ENCODE measurements around the gene PLCB1. TPM values are rescaled to one million over a fixed set of nuclear protein-coding genes. Genes with fewer than 3 reads are reported as not detected.
A peak's percentile ranks its signal among the peaks of the same experiment; 100 is the strongest.

The PLCB1 gene
- total and polyA plus RNA-seq, 2 experiments from 2014 or later, result 6.7 to 20.5 TPM

DNA sequence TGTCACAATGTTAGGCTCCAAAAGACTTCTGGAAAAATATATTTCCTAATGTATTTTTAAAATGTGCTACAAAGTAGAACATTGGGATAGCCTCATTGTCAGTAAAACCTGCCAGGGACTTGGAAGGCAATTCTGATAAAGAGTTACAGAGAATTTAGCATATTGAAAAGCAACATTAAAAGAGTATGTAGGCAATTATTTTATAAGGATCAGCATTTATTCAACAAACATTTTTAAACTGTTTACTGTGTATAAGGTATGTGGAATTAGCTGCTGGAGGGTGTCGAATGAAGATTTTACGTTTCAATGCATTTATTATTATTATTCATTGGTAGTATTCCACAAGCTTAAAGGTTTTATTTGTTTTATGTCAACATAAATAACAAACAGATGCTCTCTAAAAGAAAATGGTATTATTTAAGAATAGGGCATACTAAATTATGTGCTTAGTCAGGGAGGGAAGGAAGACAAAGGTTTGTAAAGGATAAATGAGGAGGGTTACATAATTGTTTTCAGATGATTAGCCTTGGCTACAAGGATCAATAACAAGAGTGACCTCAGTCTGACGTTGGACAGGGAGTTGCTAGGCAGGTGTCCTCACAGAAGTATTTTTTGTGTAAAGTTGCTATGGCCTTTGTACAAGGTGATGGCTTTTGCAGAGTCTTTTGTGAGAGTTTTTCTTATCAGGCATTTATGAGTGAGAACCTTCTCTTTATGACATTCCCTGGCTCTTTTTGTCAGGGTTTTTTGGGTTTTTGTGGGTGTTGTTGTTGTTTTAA is 623.5 kb downstream of the PLCB1 start:
- H4K20me1 ChIP-seq (ENCODE audit: insufficient read depth, poor library complexity, severe bottlenecking), result no peaks in the 10 kb centered on the region
- no peaks in the 10 kb centered on the region for H3K4me1 ChIP-seq (ENCODE audit: insufficient read depth)
- TF ChIP-seq EZH2phosphoT487 (IDR thresholded peaks at IDR 0.05; ENCODE audit: low read depth, severe bottlenecking, unreplicated experiment) (no peak), EZH2 (IDR thresholded peaks at IDR 0.05; ENCODE audit: borderline replicate concordance) (no peak)
- TF ChIP-seq, protein P1, sequence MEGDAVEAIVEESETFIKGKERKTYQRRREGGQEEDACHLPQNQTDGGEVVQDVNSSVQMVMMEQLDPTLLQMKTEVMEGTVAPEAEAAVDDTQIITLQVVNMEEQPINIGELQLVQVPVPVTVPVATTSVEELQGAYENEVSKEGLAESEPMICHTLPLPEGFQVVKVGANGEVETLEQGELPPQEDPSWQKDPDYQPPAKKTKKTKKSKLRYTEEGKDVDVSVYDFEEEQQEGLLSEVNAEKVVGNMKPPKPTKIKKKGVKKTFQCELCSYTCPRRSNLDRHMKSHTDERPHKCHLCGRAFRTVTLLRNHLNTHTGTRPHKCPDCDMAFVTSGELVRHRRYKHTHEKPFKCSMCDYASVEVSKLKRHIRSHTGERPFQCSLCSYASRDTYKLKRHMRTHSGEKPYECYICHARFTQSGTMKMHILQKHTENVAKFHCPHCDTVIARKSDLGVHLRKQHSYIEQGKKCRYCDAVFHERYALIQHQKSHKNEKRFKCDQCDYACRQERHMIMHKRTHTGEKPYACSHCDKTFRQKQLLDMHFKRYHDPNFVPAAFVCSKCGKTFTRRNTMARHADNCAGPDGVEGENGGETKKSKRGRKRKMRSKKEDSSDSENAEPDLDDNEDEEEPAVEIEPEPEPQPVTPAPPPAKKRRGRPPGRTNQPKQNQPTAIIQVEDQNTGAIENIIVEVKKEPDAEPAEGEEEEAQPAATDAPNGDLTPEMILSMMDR (IDR thresholded peaks at IDR 0.05; ENCODE audit: poor library complexity), result no peak
- 60% methylated on average over 3 of the region's 3 CpGs for WGBS (ENCODE audit: low lambda C conversion rate, missing lambda C conversion rate)
- H3K4me2 ChIP-seq, result no peak overlapping the region
- no peaks in the 10 kb centered on the region for H3K79me2 ChIP-seq
- no peaks in the 10 kb centered on the region for H3K9me2 ChIP-seq (replicated peaks; ENCODE audit: insufficient read depth)
- H3K27ac ChIP-seq, result no peak overlapping the region
- H3K36me3 ChIP-seq (replicated peaks; ENCODE audit: insufficient read depth, low read depth), result no peaks in the 10 kb centered on the region
- DNase-seq (ENCODE audit: low spot score), result no peak
- no peaks in the 10 kb centered on the region for H3K9me3 ChIP-seq (ENCODE audit: low read depth)
- H2AFZ ChIP-seq, result no peak overlapping the region
- H3K27me3 ChIP-seq, result no peaks in the 10 kb centered on the region
- H3K4me3 ChIP-seq, result no peak overlapping the region

DNA sequence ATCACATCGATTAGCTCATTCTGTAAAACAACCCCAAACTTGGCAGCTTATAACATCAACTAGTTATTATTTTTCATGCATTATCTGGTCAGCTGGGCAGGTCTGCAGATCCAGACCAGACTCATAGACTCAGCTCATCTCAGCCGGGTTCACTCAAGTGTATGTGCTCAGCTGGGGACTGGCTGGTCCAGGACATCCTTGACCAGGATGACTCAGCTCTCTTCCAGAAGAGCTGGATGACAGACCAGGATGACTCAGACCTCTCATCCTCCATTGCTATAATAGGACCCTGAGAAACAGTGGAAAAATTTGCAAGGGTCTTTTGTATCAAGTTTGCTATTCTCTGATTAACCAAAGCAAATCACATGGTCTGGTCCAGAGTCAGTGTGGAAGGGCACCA is 624.3 kb downstream of the PLCB1 start:
- Histone ChIP-seq H3K4me3 (no peak overlapping the region), H4K20me1 (ENCODE audit: insufficient read depth, poor library complexity, severe bottlenecking) (no peaks in the 10 kb centered on the region), H3K27ac (no peak overlapping the region), H3K79me2 (no peaks in the 10 kb centered on the region), H3K9me3 (ENCODE audit: low read depth) (no peaks in the 10 kb centered on the region), H3K36me3 (replicated peaks; ENCODE audit: insufficient read depth, low read depth) (no peaks in the 10 kb centered on the region), H3K9me2 (replicated peaks; ENCODE audit: insufficient read depth) (no peaks in the 10 kb centered on the region), H3K27me3 (no peaks in the 10 kb centered on the region), H3K4me1 (ENCODE audit: insufficient read depth) (no peaks in the 10 kb centered on the region), H3K4me2 (no peak overlapping the region), H2AFZ (no peak overlapping the region)
- DNase-seq (ENCODE audit: low spot score), result peak; percentile 41
- TF ChIP-seq EZH2phosphoT487 (IDR thresholded peaks at IDR 0.05; ENCODE audit: low read depth, severe bottlenecking, unreplicated experiment) (no peak), EZH2 (IDR thresholded peaks at IDR 0.05; ENCODE audit: borderline replicate concordance) (no peak)
- TF ChIP-seq, protein P1 (IDR thresholded peaks at IDR 0.05; ENCODE audit: poor library complexity), result no peak
- WGBS (ENCODE audit: low lambda C conversion rate, missing lambda C conversion rate), result 74% methylated on average over 2 of the region's 2 CpGs

DNA sequence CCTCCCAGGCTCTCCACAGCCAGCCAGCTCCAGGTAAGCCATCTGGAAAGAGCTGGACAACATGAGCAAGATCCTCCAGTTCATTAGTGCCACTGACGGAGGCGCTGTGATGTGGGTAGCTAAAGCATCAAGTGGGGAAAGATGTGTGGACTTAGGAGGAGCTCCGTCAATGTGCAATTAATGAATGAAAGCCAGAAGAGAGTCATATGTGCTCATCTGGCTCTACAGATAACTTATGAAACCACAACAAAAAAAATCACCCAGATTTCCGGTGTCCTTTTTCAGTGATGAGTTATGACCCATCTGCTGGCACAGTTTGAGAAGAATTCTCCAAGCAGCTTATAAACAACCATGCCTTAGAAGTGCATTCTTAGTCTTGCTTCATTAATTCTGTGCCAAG is 625.1 kb downstream of the PLCB1 start:
- TF ChIP-seq, protein P1 (IDR thresholded peaks at IDR 0.05; ENCODE audit: poor library complexity), result no peak
- TF ChIP-seq EZH2 (IDR thresholded peaks at IDR 0.05; ENCODE audit: borderline replicate concordance), result no peak
- TF ChIP-seq EZH2phosphoT487 (IDR thresholded peaks at IDR 0.05; ENCODE audit: low read depth, severe bottlenecking, unreplicated experiment), result no peak
- no peaks in the 10 kb centered on the region for H3K4me1 ChIP-seq (ENCODE audit: insufficient read depth)
- no peaks in the 10 kb centered on the region for H3K9me3 ChIP-seq (ENCODE audit: low read depth)
- no peaks in the 10 kb centered on the region for H4K20me1 ChIP-seq (ENCODE audit: insufficient read depth, poor library complexity, severe bottlenecking)
- no peaks in the 10 kb centered on the region for H3K9me2 ChIP-seq (replicated peaks; ENCODE audit: insufficient read depth)
- WGBS (ENCODE audit: low lambda C conversion rate, missing lambda C conversion rate), result 78% methylated on average over 4 of the region's 4 CpGs
- H3K27ac ChIP-seq, result no peak overlapping the region
- DNase-seq (ENCODE audit: low spot score), result no peak
- H3K4me3 ChIP-seq, result no peak overlapping the region
- H3K79me2 ChIP-seq, result no peaks in the 10 kb centered on the region
- no peak overlapping the region for H3K4me2 ChIP-seq
- H2AFZ ChIP-seq, result no peak overlapping the region
- no peaks in the 10 kb centered on the region for H3K27me3 ChIP-seq
- H3K36me3 ChIP-seq (replicated peaks; ENCODE audit: insufficient read depth, low read depth), result no peaks in the 10 kb centered on the region

Data from hepatocyte (in vitro differentiated cells).